IPS DF 6.9 (cell line): ENCODE measurements around the gene SLC7A4.

ENCODE experiments used
- DNase-seq: peaks from one replicate; pipeline ENCODE4 v3.0.0-alpha.2; 2013; ENCODE audit warnings: low read depth, low spot score
- H3K27ac ChIP-seq: one replicate; pipeline ENCODE4 v1.5.1; 2013; ENCODE audit warnings: low read length, control low read depth
- H3K27me3 ChIP-seq: 2 replicates; pipeline ENCODE4 v1.6.1; 2013; ENCODE audit warnings: mild to moderate bottlenecking, low read length; ENCODE audit not compliant: control insufficient read depth, insufficient read depth
- H3K36me3 ChIP-seq: 2 replicates; pipeline ENCODE4 v1.6.1; 2013; ENCODE audit warnings: low read length; ENCODE audit not compliant: control insufficient read depth, insufficient read depth
- H3K4me1 ChIP-seq: 2 replicates; pipeline ENCODE4 v1.6.1; 2013; ENCODE audit warnings: low read length; ENCODE audit not compliant: control insufficient read depth, insufficient read depth
- H3K4me3 ChIP-seq: 2 replicates; pipeline ENCODE4 v1.5.1; 2013; ENCODE audit warnings: mild to moderate bottlenecking, low read length
- H3K9me3 ChIP-seq: 2 replicates; pipeline ENCODE4 v1.6.1; 2013; ENCODE audit warnings: low read length, inconsistent platforms; ENCODE audit not compliant: control insufficient read depth, insufficient read depth
- WGBS: extraction: QIAGEN DNeasy Blood & Tissue Kit; methylation state at CpG from one replicate; pipeline ENCODE4 v1.1.7; 2013; ENCODE audit warnings: mixed read lengths, missing lambda C conversion rate; ENCODE audit not compliant: insufficient read length, insufficient coverage; 5-methylcytosine and 5-hydroxymethylcytosine counted together

Gene SLC7A4

GRCh38 chr22:21032037-21032867 is at the start of gene SLC7A4:
TSS of gene SLC7A4 (minus strand) at chr22:21032561. CDS start at chr22:21031812, 749 bp downstream.
- peak within 1 kb of the TSS; percentile 52; the same call in 1 of the 2 replicates for H3K4me3 ChIP-seq
- H3K9me3 ChIP-seq = no peaks in the 10 kb centered on the region
- H3K4me1 ChIP-seq = 0 out of 2 replicates have a peak, but pooled peaks cover 3% of the 10 kb centered on the region
- no CpG with 5 or more reads among the region's 59 CpGs for WGBS
- H3K27ac ChIP-seq = no peak within 1 kb of the TSS
- DNase-seq = no peak
- H3K36me3 ChIP-seq = no peaks in the 10 kb centered on the region
- H3K27me3 ChIP-seq = peaks cover 4% of the 10 kb centered on the region; the same call in 1 of the 2 replicates

- no peaks in the 10 kb centered on the region for H3K4me1 ChIP-seq
- no peaks in the 10 kb centered on the region for H3K27me3 ChIP-seq
- H3K4me3 ChIP-seq = no peak overlapping the region
- no CpG with 5 or more reads among the region's 31 CpGs for WGBS
- no peak overlapping the region for H3K27ac ChIP-seq
- H3K36me3 ChIP-seq = no peaks in the 10 kb centered on the region
- H3K9me3 ChIP-seq = no peaks in the 10 kb centered on the region
- DNase-seq = no peak
Observed at GRCh38 chr22:21080435-21081137, 48.2 kb upstream of the SLC7A4 start.

GRCh38 chr22:21079493-21079892 is 47.1 kb upstream of the SLC7A4 start:
- H3K4me1 ChIP-seq = no peaks in the 10 kb centered on the region
- no peaks in the 10 kb centered on the region for H3K27me3 ChIP-seq
- H3K27ac ChIP-seq = no peak overlapping the region
- no peaks in the 10 kb centered on the region for H3K36me3 ChIP-seq
- H3K9me3 ChIP-seq = no peaks in the 10 kb centered on the region
- no CpG with 5 or more reads among the region's 5 CpGs for WGBS
- no peak for DNase-seq
- H3K4me3 ChIP-seq = no peak overlapping the region

GRCh38 chr22:21078916-21079315 is 46.6 kb upstream of the SLC7A4 start:
- WGBS = no CpG with 5 or more reads among the region's 11 CpGs
- Histone ChIP-seq H3K9me3 (no peaks in the 10 kb centered on the region), H3K27me3 (no peaks in the 10 kb centered on the region), H3K36me3 (no peaks in the 10 kb centered on the region), H3K4me3 (no peak overlapping the region), H3K4me1 (no peaks in the 10 kb centered on the region), H3K27ac (no peak overlapping the region)
- no peak for DNase-seq

GRCh38 chr22:21077884-21078508 is 45.6 kb upstream of the SLC7A4 start:
- no CpG with 5 or more reads among the region's 16 CpGs for WGBS
- Histone ChIP-seq H3K27ac (no peak overlapping the region), H3K9me3 (no peaks in the 10 kb centered on the region), H3K4me1 (no peaks in the 10 kb centered on the region), H3K4me3 (no peak overlapping the region), H3K36me3 (no peaks in the 10 kb centered on the region), H3K27me3 (no peaks in the 10 kb centered on the region)
- no peak for DNase-seq

- no peak for DNase-seq
- H3K9me3 ChIP-seq = no peaks in the 10 kb centered on the region
- WGBS = no CpG with 5 or more reads among the region's 21 CpGs
Observed at GRCh38 chr22:21076912-21077625, 44.7 kb upstream of the SLC7A4 start.

GRCh38 chr22:21075516-21076138 is 43.3 kb upstream of the SLC7A4 start:
- H3K27ac ChIP-seq = no peak overlapping the region

More at GRCh38 chr22:21076912-21077625, 44.7 kb upstream of the SLC7A4 start:
- H3K27me3 ChIP-seq = no peaks in the 10 kb centered on the region
- no peak overlapping the region for H3K4me3 ChIP-seq
- no peaks in the 10 kb centered on the region for H3K4me1 ChIP-seq
- H3K27ac ChIP-seq = no peak overlapping the region
- no peaks in the 10 kb centered on the region for H3K36me3 ChIP-seq

GRCh38 chr22:21074102-21074715 is 41.8 kb upstream of the SLC7A4 start:
- Histone ChIP-seq H3K9me3 (no peaks in the 10 kb centered on the region), H3K27ac (no peak overlapping the region), H3K4me1 (no peaks in the 10 kb centered on the region), H3K4me3 (no peak overlapping the region), H3K36me3 (no peaks in the 10 kb centered on the region), H3K27me3 (no peaks in the 10 kb centered on the region)
- WGBS = no CpG with 5 or more reads among the region's 7 CpGs
- DNase-seq = no peak

More at GRCh38 chr22:21075516-21076138, 43.3 kb upstream of the SLC7A4 start:
- WGBS = no CpG with 5 or more reads among the region's 14 CpGs
- Histone ChIP-seq H3K4me3 (no peak overlapping the region), H3K9me3 (no peaks in the 10 kb centered on the region), H3K27me3 (no peaks in the 10 kb centered on the region), H3K4me1 (no peaks in the 10 kb centered on the region), H3K36me3 (no peaks in the 10 kb centered on the region)
- no peak for DNase-seq

- Histone ChIP-seq H3K27ac (no peak overlapping the region), H3K4me1 (no peaks in the 10 kb centered on the region), H3K9me3 (no peaks in the 10 kb centered on the region), H3K4me3 (no peak overlapping the region), H3K36me3 (no peaks in the 10 kb centered on the region), H3K27me3 (no peaks in the 10 kb centered on the region)
- DNase-seq = no peak
- WGBS = no CpG with 5 or more reads among the region's 5 CpGs
Observed at GRCh38 chr22:21073482-21073881, 41.1 kb upstream of the SLC7A4 start.
